Measurements from ENCODE around the gene THAP4.

The THAP4 gene

DNA sequence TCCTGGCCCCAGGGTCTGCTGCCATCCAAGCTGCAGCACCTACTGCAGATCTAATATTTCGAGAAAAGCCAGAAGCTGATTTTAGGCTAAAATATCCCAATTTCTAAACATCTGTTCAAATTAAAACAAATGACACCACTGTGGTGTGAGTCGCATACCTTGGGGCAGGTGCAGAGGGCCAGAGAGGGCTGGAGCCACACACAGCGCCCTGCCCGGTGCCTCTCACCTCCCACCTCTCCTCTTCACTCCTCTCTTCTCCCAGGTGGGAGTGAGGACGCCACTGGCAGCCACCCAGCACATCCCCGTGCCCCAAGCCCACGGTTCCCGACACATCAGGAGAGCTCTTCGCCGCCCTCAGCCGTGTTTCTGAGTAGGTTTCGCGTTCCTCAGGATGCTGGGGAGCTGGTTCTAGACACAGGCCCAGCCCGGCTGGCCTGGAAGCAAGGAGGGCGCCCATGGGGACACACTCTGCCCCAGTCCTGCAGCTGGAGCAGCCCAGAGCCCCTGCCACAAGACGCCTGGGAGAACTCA lies 21.4 kb downstream of the THAP4 start:
- FAIRE-seq (no peak), DNase-seq (ENCODE audit: extremely low spot score, insufficient read length, low read depth) (no peak)

GRCh38 chr2:241615041-241615440 lies 21.9 kb downstream of the THAP4 start:
- DNase-seq (ENCODE audit: extremely low spot score, insufficient read length, low read depth), result no peak

DNA sequence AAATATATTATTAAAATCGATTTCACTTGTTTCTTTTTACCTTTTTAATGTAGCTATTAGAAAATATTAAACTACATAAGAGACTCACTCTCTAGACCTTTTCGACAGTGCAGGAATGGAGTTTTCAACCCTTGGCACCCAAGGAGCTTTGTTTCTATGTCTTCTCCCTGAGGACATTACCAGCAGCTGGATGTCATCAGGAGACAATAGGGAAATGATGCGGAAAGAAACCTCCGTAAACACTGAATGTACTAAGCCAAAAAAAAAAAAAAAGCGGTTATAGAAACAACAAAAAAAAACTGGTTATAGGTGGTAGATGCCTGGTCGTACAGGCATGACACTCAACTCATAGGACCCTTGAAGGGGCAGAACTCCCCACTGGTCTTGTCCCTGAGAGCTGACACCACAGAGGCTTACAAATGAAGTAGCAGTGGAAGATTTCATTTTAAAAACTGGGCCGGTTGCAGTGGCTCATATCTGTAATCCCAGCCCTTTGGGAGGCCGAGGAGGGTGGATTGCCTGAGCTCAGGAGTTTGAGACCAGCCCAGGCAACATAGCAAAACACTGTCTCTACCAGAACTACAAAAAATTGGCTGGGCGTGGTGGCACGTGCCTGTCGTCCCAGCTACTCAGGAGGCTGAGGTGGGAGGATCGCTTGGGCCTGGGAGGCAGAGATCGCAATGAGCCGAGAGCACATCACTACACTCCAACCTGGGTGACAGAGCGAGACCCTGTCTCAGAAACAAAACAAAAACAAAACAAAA lies 23.8 kb downstream of the THAP4 start:
- FAIRE-seq (no peak), DNase-seq (ENCODE audit: extremely low spot score, insufficient read length, low read depth) (no peak)

More at GRCh38 chr2:241615041-241615440, 21.9 kb downstream of the THAP4 start:
- no peak for FAIRE-seq

- no peak for FAIRE-seq
- DNase-seq (ENCODE audit: extremely low spot score, insufficient read length, low read depth), result no peak
Observed at GRCh38 chr2:241612156-241613016, 24.6 kb downstream of the THAP4 start.

DNA sequence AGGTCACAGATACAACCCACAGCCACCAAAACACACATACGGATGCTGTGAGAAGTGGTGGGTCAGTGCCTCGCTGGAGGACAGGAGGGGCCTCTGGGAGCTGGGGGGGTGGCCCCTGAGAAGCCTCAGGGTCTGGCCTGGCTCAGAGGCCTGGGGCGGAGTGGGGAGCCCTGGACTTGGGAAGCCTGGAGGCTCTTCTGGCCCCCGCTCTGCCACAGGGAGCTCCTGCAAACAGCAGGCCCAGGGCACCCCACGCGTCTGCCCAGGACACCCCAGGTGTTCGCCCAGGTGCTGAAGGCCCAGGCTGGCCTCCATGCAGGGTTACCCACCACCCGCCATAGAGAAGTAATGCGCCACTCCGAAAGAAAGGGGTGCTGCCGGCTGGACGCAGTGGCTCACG lies 25.9 kb downstream of the THAP4 start:
- DNase-seq (ENCODE audit: extremely low spot score, insufficient read length, low read depth) (no peak), FAIRE-seq (no peak)

GRCh38 chr2:241609859-241610793 lies 26.8 kb downstream of the THAP4 start:
- DNase-seq (ENCODE audit: extremely low spot score, insufficient read length, low read depth), result peak; percentile 85
- peak; percentile 83 for FAIRE-seq

GRCh38 chr2:241608881-241609280 lies 28.1 kb downstream of the THAP4 start:
- FAIRE-seq (no peak), DNase-seq (ENCODE audit: extremely low spot score, insufficient read length, low read depth) (no peak)

DNA sequence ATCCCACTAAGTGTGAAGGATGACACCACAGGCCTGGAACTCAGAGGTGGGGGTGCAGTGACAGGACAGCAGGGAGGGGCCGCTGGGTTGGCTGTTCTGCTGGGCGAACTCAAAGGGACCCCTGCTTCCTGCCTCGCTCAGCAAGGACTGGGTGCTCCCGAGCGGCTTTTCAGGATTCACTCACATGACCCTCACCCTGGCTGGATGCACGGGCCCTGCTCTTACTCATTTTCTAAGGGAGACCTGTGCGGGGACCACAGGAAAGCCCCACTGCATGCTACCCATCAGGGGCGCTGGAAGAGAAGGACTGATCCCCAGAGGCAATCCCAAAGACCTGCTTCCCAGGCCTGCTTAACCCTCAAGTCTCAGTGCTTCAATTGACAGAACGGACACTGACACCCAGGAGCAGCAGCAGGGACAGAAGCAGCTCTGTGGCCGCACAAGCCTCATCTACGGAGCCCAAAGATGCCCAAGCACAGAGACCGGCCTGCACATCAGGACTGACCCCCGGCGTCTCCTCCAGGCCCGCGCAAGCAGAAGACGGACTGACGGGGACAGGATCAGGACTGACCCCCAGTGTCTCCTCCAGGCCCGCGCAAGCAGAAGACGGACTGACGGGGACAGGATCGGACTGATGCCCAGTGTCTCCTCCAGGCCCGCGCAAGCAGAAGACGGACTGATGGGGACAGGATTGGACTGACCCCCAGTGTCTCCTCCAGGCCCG lies 29.6 kb downstream of the THAP4 start:
- no peak for FAIRE-seq
- no peak for DNase-seq (ENCODE audit: extremely low spot score, insufficient read length, low read depth)

DNA sequence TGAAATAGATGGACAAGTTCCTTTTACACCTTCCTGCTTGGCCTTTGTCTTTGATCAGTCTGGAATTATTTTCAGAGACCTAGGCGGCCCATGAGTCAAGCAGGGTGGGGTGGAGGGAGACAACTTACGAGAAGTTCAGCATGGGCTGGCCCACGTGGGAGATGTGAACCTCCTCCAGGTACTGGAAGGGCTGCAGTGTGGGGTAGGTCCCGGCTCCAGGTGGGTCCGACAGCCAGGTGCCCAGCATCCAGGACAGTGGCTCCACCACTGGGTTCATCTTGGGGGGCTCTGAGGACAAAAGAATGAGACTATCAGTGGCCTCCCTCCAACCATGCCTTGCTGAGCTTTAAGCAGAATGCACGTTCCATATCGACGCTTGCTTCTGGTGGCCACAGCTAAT lies 30.8 kb downstream of the THAP4 start:
- no peak for FAIRE-seq

DNA sequence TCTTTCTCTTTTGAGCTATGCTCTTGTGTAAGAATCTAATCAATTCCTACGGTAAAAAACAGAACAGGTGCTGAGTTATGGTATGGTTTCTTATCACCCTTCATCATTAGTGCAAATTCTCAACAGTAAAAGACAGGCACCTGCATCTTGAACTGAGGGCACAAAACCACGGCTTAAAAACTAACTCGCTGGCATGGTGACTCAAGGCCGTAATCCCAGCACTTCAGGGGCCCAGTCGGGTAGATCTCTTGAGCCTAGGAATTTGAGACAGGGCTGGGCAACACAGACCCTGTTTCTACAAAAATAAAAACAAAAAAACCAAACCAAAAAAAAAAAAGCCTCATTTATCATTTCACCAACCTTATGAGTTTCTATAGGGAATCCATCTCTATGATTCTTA lies 33.3 kb downstream of the THAP4 start:
- DNase-seq (ENCODE audit: extremely low spot score, insufficient read length, low read depth) (no peak), FAIRE-seq (no peak)

More for the DNA sequence above, 30.8 kb downstream of the THAP4 start:
- no peak for DNase-seq (ENCODE audit: extremely low spot score, insufficient read length, low read depth)

- no peak for DNase-seq (ENCODE audit: extremely low spot score, insufficient read length, low read depth)
- FAIRE-seq, result no peak
Observed at GRCh38 chr2:241602720-241603119, 34.2 kb downstream of the THAP4 start.

GRCh38 chr2:241601841-241602240 lies 35.1 kb downstream of the THAP4 start:
- FAIRE-seq (no peak), DNase-seq (ENCODE audit: extremely low spot score, insufficient read length, low read depth) (no peak)

DNA sequence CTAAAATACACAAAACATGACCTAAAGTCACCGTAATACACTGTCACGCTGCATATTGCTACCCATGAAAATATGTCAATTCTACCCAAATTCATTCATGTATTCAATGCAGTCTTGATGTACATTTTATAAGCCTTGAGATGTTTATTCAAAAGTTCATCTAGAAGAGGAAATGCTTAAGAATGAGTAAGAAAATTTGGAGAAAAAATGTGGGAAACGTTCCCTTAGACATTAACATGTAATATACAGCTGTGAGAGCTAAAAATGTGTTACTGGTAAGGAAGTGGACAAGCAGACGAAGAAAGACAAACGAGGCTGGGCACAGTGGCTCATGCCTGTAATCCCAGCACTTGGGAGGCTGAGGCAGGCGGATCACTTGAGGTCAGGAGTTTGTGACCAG lies 37.3 kb downstream of the THAP4 start:
- no peak for DNase-seq (ENCODE audit: extremely low spot score, insufficient read length, low read depth)

GRCh38 chr2:241598487-241598886 lies 38.5 kb downstream of the THAP4 start:
- DNase-seq (ENCODE audit: extremely low spot score, insufficient read length, low read depth) (no peak), FAIRE-seq (no peak)

More for the DNA sequence above, 37.3 kb downstream of the THAP4 start:
- no peak for FAIRE-seq

GRCh38 chr2:241598061-241598460 lies 38.9 kb downstream of the THAP4 start:
- FAIRE-seq, result no peak

GRCh38 chr2:241597561-241597960 lies 39.4 kb downstream of the THAP4 start:
- no peak for FAIRE-seq
- DNase-seq (ENCODE audit: extremely low spot score, insufficient read length, low read depth), result no peak

More at GRCh38 chr2:241598061-241598460, 38.9 kb downstream of the THAP4 start:
- DNase-seq (ENCODE audit: extremely low spot score, insufficient read length, low read depth), result no peak

DNA sequence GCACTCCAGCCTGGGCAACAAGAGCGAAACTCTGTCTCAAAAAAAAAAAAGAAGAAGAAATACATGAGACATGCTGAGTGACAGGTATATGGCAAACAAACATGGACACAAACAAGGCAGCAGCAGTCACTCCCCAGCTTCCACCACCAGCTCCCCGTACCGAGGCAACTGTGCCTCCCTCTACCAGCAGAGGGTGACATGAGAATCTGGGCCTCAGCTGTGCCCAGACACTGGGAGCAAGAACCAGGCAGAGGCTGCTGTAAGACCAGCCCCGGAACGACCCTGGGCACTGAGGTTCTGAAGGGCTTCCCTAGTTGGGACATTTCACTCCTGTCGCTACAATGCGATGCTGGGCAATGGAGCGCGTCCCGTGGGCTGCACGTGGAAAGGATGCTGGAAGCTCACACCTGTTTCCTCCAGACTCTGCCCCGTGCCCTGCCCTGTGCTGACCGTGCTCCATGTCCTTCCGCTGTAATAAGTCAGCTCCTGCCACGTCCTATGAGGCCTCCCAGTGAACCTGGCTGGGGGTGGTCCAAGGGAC lies 41.3 kb downstream of the THAP4 start:
- DNase-seq (ENCODE audit: extremely low spot score, insufficient read length, low read depth), result no peak

GRCh38 chr2:241593271-241593670 lies 43.7 kb downstream of the THAP4 start:
- no peak for DNase-seq (ENCODE audit: extremely low spot score, insufficient read length, low read depth)
- no peak for FAIRE-seq

More for the DNA sequence above, 41.3 kb downstream of the THAP4 start:
- no peak for FAIRE-seq
